CD4-positive, alpha-beta T cell (primary cell): ENCODE results near the gene TCF7L2. TPM values are rescaled to one million over a fixed set of nuclear protein-coding genes. Genes with fewer than 3 reads are reported as not detected.

Experiments used
- ATAC-seq: fragments of 200-7000 bp; cut with Tn5 transposase; one replicate; pipeline ENCODE4 v1.10.0; 2022; ENCODE audit warnings: mild to moderate bottlenecking; ENCODE audit not compliant: poor library complexity
- CTCF ChIA-PET: fragments of 350-600 bp; sonication (Branson Sonifier 250); formaldehyde crosslinking; loops from one replicate; lab custom pipeline; 2021; ENCODE audit warnings: antibody characterized with exemption, inconsistent platforms; lab: Charles Lee
- POLR2A ChIA-PET: fragments of 350-600 bp; sonication (Branson Sonifier 250); formaldehyde crosslinking; loops from one replicate; lab custom pipeline; 2021; ENCODE audit warnings: antibody characterized with exemption, inconsistent platforms; lab: Charles Lee
- DNase-seq, 14 experiments: peaks; one replicate each; pipeline ENCODE4 v3.0.0-alpha.2; 2013 to 2020; ENCODE audit warnings: mixed read lengths in 2 of 14
- H3K27ac ChIP-seq, 2 donors: one replicate each; pipeline versions ENCODE4 v1.5.1 to v1.7.0; 2013; ENCODE audit warnings: low read length in 2 of 2, low read depth in 1 of 2, mild to moderate bottlenecking in 1 of 2
- H3K27me3 ChIP-seq, 2 experiments: 1 replicate in 1 of 2; 2 replicates in 1 of 2; pipeline versions ENCODE4 v1.6.1 to v1.7.0; 2013; ENCODE audit warnings: low read length in 2 of 2, control low read depth in 1 of 2, mild to moderate bottlenecking in 1 of 2, moderate library complexity in 1 of 2; ENCODE audit not compliant: insufficient read depth in 2 of 2, control insufficient read depth in 1 of 2
- H3K36me3 ChIP-seq: one replicate; pipeline ENCODE4 v1.6.1; 2013; ENCODE audit warnings: low read length, control low read depth; ENCODE audit not compliant: insufficient read depth
- H3K4me1 ChIP-seq: one replicate; pipeline ENCODE4 v1.6.1; 2013; ENCODE audit warnings: low read length, control low read depth; ENCODE audit not compliant: insufficient read depth
- H3K4me3 ChIP-seq: one replicate; pipeline ENCODE4 v1.5.1; 2013; ENCODE audit warnings: mild to moderate bottlenecking, low read length, moderate library complexity
- H3K9me3 ChIP-seq, 2 experiments: 1 replicate in 1 of 2; 2 replicates in 1 of 2; pipeline versions ENCODE4 v1.6.1 to v1.7.0; 2013; ENCODE audit warnings: low read length in 2 of 2, mild to moderate bottlenecking in 2 of 2, control low read depth in 1 of 2, moderate library complexity in 1 of 2; ENCODE audit not compliant: control insufficient read depth in 1 of 2, insufficient read depth in 1 of 2
- H3K27ac Mint-ChIP-seq: one replicate; pipeline ENCODE4 v1.8.0; 2020; ENCODE audit warnings: mixed read lengths
- H3K27me3 Mint-ChIP-seq: one replicate; pipeline ENCODE4 v1.8.0; 2021; ENCODE audit warnings: mixed read lengths
- H3K36me3 Mint-ChIP-seq: one replicate; pipeline ENCODE4 v1.8.0; 2021; ENCODE audit warnings: low read depth, mixed read lengths
- H3K4me1 Mint-ChIP-seq: one replicate; pipeline ENCODE4 v1.8.0; 2021; ENCODE audit warnings: low read depth, mixed read lengths
- H3K4me3 Mint-ChIP-seq: one replicate; pipeline ENCODE4 v1.8.0; 2020; ENCODE audit warnings: mild to moderate bottlenecking, mixed read lengths
- H3K9me3 Mint-ChIP-seq: one replicate; pipeline ENCODE4 v1.8.0; 2020; ENCODE audit warnings: mixed read lengths
- intact Hi-C, 2 experiments: fragments of 100-400 bp; cut with DNase I in 1 of 2; cut with micrococcal nuclease in 1 of 2; formaldehyde crosslinking; loops; one replicate each; pipeline versions ENCODE4 v1.15.1 to v1.9.0; 2023 to 2025; cut with DNase I, micrococcal nuclease
- total RNA-seq, 174 experiments: library from RNA in 2 of 174; stranded (reverse) in 2 of 174; gene quantifications; one replicate each; pipeline ENCODE4 v1.2.3 and lab custom pipeline; 2021 to 2026
- TF ChIP-seq, protein P1 (sequence below): fragments of 200-600 bp; IDR thresholded peaks from one replicate; pipeline ENCODE4 v1.8.0; 2022; ENCODE audit warnings: antibody characterized with exemption, mild to moderate bottlenecking

TCF7L2 gene
- total RNA-seq, 2 experiments from 2014 or later = 4.2 to 4.4 TPM

- no peaks in the 10 kb centered on the region for H3K27me3 Mint-ChIP-seq
Measured at GRCh38 chr10:113069595-113069994, 119.5 kb downstream of the TCF7L2 start.

GRCh38 chr10:113071446-113071845 is 121.4 kb downstream of the TCF7L2 start:
- ChIA-PET CTCF (no interaction called here), POLR2A (no interaction called here)
- Mint-ChIP-seq H3K27me3 (no peaks in the 10 kb centered on the region), H3K4me1 (no peaks in the 10 kb centered on the region), H3K9me3 (no peaks in the 10 kb centered on the region), H3K36me3 (no peaks in the 10 kb centered on the region), H3K4me3 (no peak overlapping the region), H3K27ac (no peak overlapping the region)
- Histone ChIP-seq H3K9me3 (no peaks in the 10 kb centered on the region), H3K4me1 (no peaks in the 10 kb centered on the region), H3K27me3 (no peaks in the 10 kb centered on the region), H3K36me3 (no peaks in the 10 kb centered on the region), H3K27ac (no peak overlapping the region), H3K4me3 (no peak overlapping the region)
- intact Hi-C loops = no loop called here
- ATAC-seq = no peak
- no peak for DNase-seq
- TF ChIP-seq, protein P1, sequence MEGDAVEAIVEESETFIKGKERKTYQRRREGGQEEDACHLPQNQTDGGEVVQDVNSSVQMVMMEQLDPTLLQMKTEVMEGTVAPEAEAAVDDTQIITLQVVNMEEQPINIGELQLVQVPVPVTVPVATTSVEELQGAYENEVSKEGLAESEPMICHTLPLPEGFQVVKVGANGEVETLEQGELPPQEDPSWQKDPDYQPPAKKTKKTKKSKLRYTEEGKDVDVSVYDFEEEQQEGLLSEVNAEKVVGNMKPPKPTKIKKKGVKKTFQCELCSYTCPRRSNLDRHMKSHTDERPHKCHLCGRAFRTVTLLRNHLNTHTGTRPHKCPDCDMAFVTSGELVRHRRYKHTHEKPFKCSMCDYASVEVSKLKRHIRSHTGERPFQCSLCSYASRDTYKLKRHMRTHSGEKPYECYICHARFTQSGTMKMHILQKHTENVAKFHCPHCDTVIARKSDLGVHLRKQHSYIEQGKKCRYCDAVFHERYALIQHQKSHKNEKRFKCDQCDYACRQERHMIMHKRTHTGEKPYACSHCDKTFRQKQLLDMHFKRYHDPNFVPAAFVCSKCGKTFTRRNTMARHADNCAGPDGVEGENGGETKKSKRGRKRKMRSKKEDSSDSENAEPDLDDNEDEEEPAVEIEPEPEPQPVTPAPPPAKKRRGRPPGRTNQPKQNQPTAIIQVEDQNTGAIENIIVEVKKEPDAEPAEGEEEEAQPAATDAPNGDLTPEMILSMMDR = no peak

More at GRCh38 chr10:113069595-113069994, 119.5 kb downstream of the TCF7L2 start:
- DNase-seq (no peak), ATAC-seq (no peak)
- Histone ChIP-seq H3K4me1 (no peaks in the 10 kb centered on the region), H3K4me3 (no peak overlapping the region), H3K9me3 (no peaks in the 10 kb centered on the region), H3K27ac (no peak overlapping the region), H3K27me3 (no peaks in the 10 kb centered on the region), H3K36me3 (no peaks in the 10 kb centered on the region)
- ChIA-PET POLR2A (no interaction called here), CTCF (no interaction called here)
- Mint-ChIP-seq H3K4me3 (no peak overlapping the region), H3K4me1 (no peaks in the 10 kb centered on the region), H3K9me3 (no peaks in the 10 kb centered on the region), H3K36me3 (no peaks in the 10 kb centered on the region), H3K27ac (no peak overlapping the region)
- TF ChIP-seq, protein P1 = no peak
- intact Hi-C loops = no loop called here

- Mint-ChIP-seq H3K9me3 (no peaks in the 10 kb centered on the region), H3K4me3 (no peak overlapping the region), H3K27ac (no peak overlapping the region), H3K36me3 (no peaks in the 10 kb centered on the region), H3K27me3 (no peaks in the 10 kb centered on the region), H3K4me1 (no peaks in the 10 kb centered on the region)
- no peak for DNase-seq
- Histone ChIP-seq H3K27me3 (no peaks in the 10 kb centered on the region), H3K27ac (no peak overlapping the region), H3K4me1 (no peaks in the 10 kb centered on the region), H3K4me3 (no peak overlapping the region), H3K9me3 (no peaks in the 10 kb centered on the region), H3K36me3 (no peaks in the 10 kb centered on the region)
- intact Hi-C loops = no loop called here
- ChIA-PET CTCF (no interaction called here), POLR2A (no interaction called here)
- TF ChIP-seq, protein P1 = no peak
- no peak for ATAC-seq
Measured at GRCh38 chr10:113073549-113074189, 123.6 kb downstream of the TCF7L2 start.
